Bone marrow (tissue), 2 donors: ENCODE data around the gene VPS35L.
"Not testable (repeated sequence)": the region's sequence is repeated elsewhere in the genome, so short reads cannot be mapped to it uniquely, and the experiment has no call there.

Experiments used
- DNase-seq, 2 donors: peaks; one replicate each; lab custom pipeline; 2025; lab: John Stamatoyannopoulos, UW

The VPS35L gene

GRCh38 chr16:19540241-19540970 lies 15.1 kb upstream of the VPS35L start:
- no peak for DNase-seq

- no peak for DNase-seq
These were observed 13.2 kb upstream of the VPS35L start for GRCh38 chr16:19542138-19542821.

- not testable (repeated sequence) for DNase-seq
These were observed 12.1 kb upstream of the VPS35L start for GRCh38 chr16:19543278-19543996.

GRCh38 chr16:19548144-19548543 lies 7.4 kb upstream of the VPS35L start:
- DNase-seq = no peak

- DNase-seq = no peak
These were observed 5.8 kb upstream of the VPS35L start for GRCh38 chr16:19549673-19550072.

- DNase-seq = no peak
These were observed 652 bp downstream of the VPS35L start for GRCh38 chr16:19555938-19556771.

- DNase-seq = peak in 1 of 2 donors; percentile 62
These were observed 3.9 kb downstream of the VPS35L start for GRCh38 chr16:19559242-19559910.

- no peak for DNase-seq
These were observed 4.6 kb downstream of the VPS35L start for GRCh38 chr16:19560078-19560477.

GRCh38 chr16:19563377-19563776 lies 7.9 kb downstream of the VPS35L start:
- DNase-seq = no peak

- no peak for DNase-seq
These were observed 10.9 kb downstream of the VPS35L start for GRCh38 chr16:19566362-19566761.

GRCh38 chr16:19567560-19567959 lies 12.1 kb downstream of the VPS35L start:
- no peak for DNase-seq

GRCh38 chr16:19573997-19574396 lies 18.5 kb downstream of the VPS35L start:
- no peak for DNase-seq

- DNase-seq = no peak
These were observed 19.1 kb downstream of the VPS35L start for GRCh38 chr16:19574615-19575014.

- no peak for DNase-seq
These were observed 23.0 kb downstream of the VPS35L start for GRCh38 chr16:19578378-19578971.

GRCh38 chr16:19582050-19582831 lies 26.7 kb downstream of the VPS35L start:
- DNase-seq = no peak

- no peak for DNase-seq
These were observed 28.3 kb downstream of the VPS35L start for GRCh38 chr16:19583665-19584300.

GRCh38 chr16:19588661-19589060 lies 33.2 kb downstream of the VPS35L start:
- no peak for DNase-seq

- DNase-seq = no peak
These were observed 33.6 kb downstream of the VPS35L start for GRCh38 chr16:19589106-19589505.

- DNase-seq = no peak
These were observed 34.3 kb downstream of the VPS35L start for GRCh38 chr16:19589771-19590302.
